ENCODE results near the gene PEAK3. TPM values are rescaled to one million over a fixed set of nuclear protein-coding genes. Genes with fewer than 3 reads are reported as not detected.

The PEAK3 gene
- total and polyA plus RNA-seq, 5 donors from 2014 or later = 0.10 to 0.32 (median 0.15) TPM; not detected in 1

DNA sequence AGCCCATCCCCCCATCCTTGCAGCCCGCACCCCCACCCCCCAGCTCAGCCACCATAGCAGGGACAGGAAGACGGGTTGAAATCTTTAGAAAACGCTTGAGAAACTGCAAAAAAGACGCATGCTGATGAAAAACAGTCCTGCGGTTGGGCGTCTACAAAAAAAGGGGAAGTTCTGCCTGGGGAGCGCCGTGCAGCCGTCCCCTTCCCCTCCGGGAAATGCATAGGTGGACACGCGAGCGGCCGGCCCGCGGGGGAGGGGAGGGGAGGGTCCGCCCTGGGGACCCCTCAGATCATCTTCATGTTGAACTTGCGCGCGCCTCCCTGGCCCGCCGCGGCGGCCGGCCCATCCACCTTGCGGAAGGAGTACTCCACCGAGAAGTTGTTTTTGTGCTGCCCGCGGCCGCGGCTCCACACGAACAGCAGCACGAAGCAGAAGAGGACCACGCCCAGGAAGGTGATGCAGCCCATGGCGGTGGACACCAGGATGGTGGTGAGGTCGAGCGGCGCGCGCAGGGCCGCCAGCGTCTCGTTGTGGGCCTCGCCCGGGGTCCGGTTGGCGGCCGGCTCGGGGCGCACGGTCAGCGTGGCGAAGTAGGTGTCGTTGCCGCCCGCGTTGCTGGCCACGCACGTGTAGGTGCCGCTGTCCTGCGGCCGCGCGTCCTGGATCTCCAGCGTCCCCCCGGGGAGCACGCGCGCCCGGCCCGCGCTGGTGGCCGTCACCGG, 7.9 kb upstream of the PEAK3 start:
- DNase-seq (peak; percentile 34 to 92 (median 69)), ATAC-seq (ENCODE audit: low read depth in 2 of 2) (peak; percentile 66 to 81)
- peak overlapping the region; percentile 63 for H3K27ac ChIP-seq (ENCODE audit: insufficient read depth, low read length, poor library complexity, severe bottlenecking)
- peaks cover 30% of the 10 kb centered on the region for H3K4me1 ChIP-seq (ENCODE audit: control insufficient read depth, insufficient read depth, low read length, poor library complexity, severe bottlenecking)
- peak overlapping the region; percentile 93 to 98 (median 98) for H3K27ac Mint-ChIP-seq
- H3K27me3 ChIP-seq (ENCODE audit: control insufficient read depth, insufficient read depth, low read length) = no peaks in the 10 kb centered on the region
- peaks cover 9% of the 10 kb centered on the region for H3K36me3 Mint-ChIP-seq
- peaks cover 0 to 1% (median 0%) of the 10 kb centered on the region in 7 donors for H3K9me3 Mint-ChIP-seq
- peaks cover 6 to 41% (median 21%) of the 10 kb centered on the region in 4 donors for H3K4me1 Mint-ChIP-seq
- H3K4me3 Mint-ChIP-seq = peak overlapping the region; percentile 89 to 99 (median 92)
- no peaks in the 10 kb centered on the region for H3K27me3 Mint-ChIP-seq
- H3K4me3 ChIP-seq (ENCODE audit: low read depth, low read length) = peak overlapping the region; percentile 37
- H3K9me3 ChIP-seq (ENCODE audit: control insufficient read depth in 2 of 2, low read length in 2 of 2) = no peaks in the 10 kb centered on the region
- H3K36me3 ChIP-seq (ENCODE audit: control insufficient read depth, insufficient read depth, low read length) = no peaks in the 10 kb centered on the region

GRCh38 chr19:2288818-2289713, 7.1 kb upstream of the PEAK3 start:
- peaks cover 0 to 1% (median 0%) of the 10 kb centered on the region in 7 donors for H3K9me3 Mint-ChIP-seq
- H3K36me3 ChIP-seq (ENCODE audit: control insufficient read depth, insufficient read depth, low read length) = no peaks in the 10 kb centered on the region
- peak; percentile 3 to 8 for ATAC-seq (ENCODE audit: low read depth in 2 of 2)
- peak overlapping the region; percentile 89 to 99 (median 92) for H3K4me3 Mint-ChIP-seq
- H3K4me1 ChIP-seq (ENCODE audit: control insufficient read depth, insufficient read depth, low read length, poor library complexity, severe bottlenecking) = peaks cover 30% of the 10 kb centered on the region
- H3K9me3 ChIP-seq (ENCODE audit: control insufficient read depth in 2 of 2, low read length in 2 of 2) = no peaks in the 10 kb centered on the region
- H3K27me3 Mint-ChIP-seq = no peaks in the 10 kb centered on the region
- no peaks in the 10 kb centered on the region for H3K27me3 ChIP-seq (ENCODE audit: control insufficient read depth, insufficient read depth, low read length)
- no peak for DNase-seq
- H3K4me1 Mint-ChIP-seq = peaks cover 6 to 40% (median 21%) of the 10 kb centered on the region in 4 donors
- H3K27ac ChIP-seq (ENCODE audit: insufficient read depth, low read length, poor library complexity, severe bottlenecking) = peak overlapping the region; percentile 63
- peaks cover 9% of the 10 kb centered on the region for H3K36me3 Mint-ChIP-seq
- peak overlapping the region; percentile 93 to 98 (median 98) for H3K27ac Mint-ChIP-seq
- peak overlapping the region; percentile 37 for H3K4me3 ChIP-seq (ENCODE audit: low read depth, low read length)

GRCh38 chr19:2288338-2288817, 6.4 kb upstream of the PEAK3 start:
- H3K9me3 Mint-ChIP-seq = peaks cover 0 to 1% (median 0%) of the 10 kb centered on the region in 7 donors
- Histone ChIP-seq H3K4me1 (ENCODE audit: control insufficient read depth, insufficient read depth, low read length, poor library complexity, severe bottlenecking) (peaks cover 30% of the 10 kb centered on the region), H3K4me3 (ENCODE audit: low read depth, low read length) (no peak overlapping the region), H3K27ac (ENCODE audit: insufficient read depth, low read length, poor library complexity, severe bottlenecking) (no peak overlapping the region), H3K27me3 (ENCODE audit: control insufficient read depth, insufficient read depth, low read length) (no peaks in the 10 kb centered on the region), H3K36me3 (ENCODE audit: control insufficient read depth, insufficient read depth, low read length) (no peaks in the 10 kb centered on the region), H3K9me3 (ENCODE audit: control insufficient read depth in 2 of 2, low read length in 2 of 2) (no peaks in the 10 kb centered on the region)
- H3K27me3 Mint-ChIP-seq = no peaks in the 10 kb centered on the region
- peaks cover 6 to 34% (median 19%) of the 10 kb centered on the region in 4 donors for H3K4me1 Mint-ChIP-seq
- ATAC-seq (ENCODE audit: low read depth in 2 of 2) (no peak), DNase-seq (no peak)
- peaks cover 5% of the 10 kb centered on the region for H3K36me3 Mint-ChIP-seq
- peak overlapping the region; percentile 93 to 98 (median 97) for H3K27ac Mint-ChIP-seq
- H3K4me3 Mint-ChIP-seq = peak overlapping the region in 3 of 4 donors; percentile 83 to 94 (median 89)

DNA sequence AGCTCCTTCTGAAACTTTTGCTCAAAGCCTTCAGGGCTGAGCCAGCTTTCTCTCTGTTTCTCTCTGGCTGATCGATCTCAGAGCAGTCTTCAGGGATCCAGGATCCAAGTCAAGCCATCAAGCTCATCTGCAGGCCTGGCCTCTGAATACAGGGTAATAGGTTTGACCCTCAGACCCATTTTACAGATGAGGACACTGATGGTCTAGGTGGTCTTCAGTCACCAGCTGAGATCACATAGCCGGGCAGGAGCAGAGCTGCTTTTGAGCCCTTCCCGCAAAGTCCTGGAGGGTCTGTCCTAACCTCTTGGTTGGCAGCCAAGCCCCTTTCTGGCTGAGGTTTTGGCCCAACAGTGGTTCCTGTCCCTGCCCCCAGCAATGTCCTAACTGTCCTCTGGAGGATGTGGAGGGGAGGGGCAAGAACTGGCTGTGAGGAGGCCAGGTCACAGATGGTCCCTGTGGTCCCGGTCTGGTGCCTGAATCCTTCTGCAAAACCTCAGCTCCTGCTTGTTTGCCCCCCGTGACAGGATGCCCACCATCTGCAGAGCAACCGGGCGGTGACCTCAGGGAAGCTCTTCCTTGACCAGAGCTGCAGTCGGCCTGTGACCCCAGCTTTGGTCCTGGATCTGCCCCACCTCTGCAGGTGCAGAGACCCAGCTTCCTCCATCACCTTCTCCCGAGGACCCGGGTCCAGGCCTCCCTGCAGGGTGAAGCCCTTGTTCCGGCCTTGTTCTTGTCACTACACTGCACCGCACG, 5.8 kb upstream of the PEAK3 start:
- Mint-ChIP-seq H3K4me3 (peak overlapping the region in 2 of 4 donors; percentile 27 to 94), H3K27me3 (no peaks in the 10 kb centered on the region), H3K9me3 (peaks cover 0 to 1% (median 0%) of the 10 kb centered on the region in 7 donors), H3K27ac (peak overlapping the region; percentile 60 to 93 (median 85)), H3K4me1 (peaks cover 6 to 34% (median 17%) of the 10 kb centered on the region in 4 donors), H3K36me3 (peaks cover 2% of the 10 kb centered on the region)
- DNase-seq (no peak), ATAC-seq (ENCODE audit: low read depth in 2 of 2) (no peak)
- H3K9me3 ChIP-seq (ENCODE audit: control insufficient read depth in 2 of 2, low read length in 2 of 2) = no peaks in the 10 kb centered on the region
- peaks cover 30% of the 10 kb centered on the region for H3K4me1 ChIP-seq (ENCODE audit: control insufficient read depth, insufficient read depth, low read length, poor library complexity, severe bottlenecking)
- H3K4me3 ChIP-seq (ENCODE audit: low read depth, low read length) = no peak overlapping the region
- H3K27me3 ChIP-seq (ENCODE audit: control insufficient read depth, insufficient read depth, low read length) = no peaks in the 10 kb centered on the region
- H3K36me3 ChIP-seq (ENCODE audit: control insufficient read depth, insufficient read depth, low read length) = no peaks in the 10 kb centered on the region
- H3K27ac ChIP-seq (ENCODE audit: insufficient read depth, low read length, poor library complexity, severe bottlenecking) = no peak overlapping the region

GRCh38 chr19:2286402-2287140, 4.6 kb upstream of the PEAK3 start:
- no peak overlapping the region for H3K4me3 Mint-ChIP-seq
- Histone ChIP-seq H3K27ac (ENCODE audit: insufficient read depth, low read length, poor library complexity, severe bottlenecking) (no peak overlapping the region), H3K9me3 (ENCODE audit: control insufficient read depth in 2 of 2, low read length in 2 of 2) (no peaks in the 10 kb centered on the region), H3K36me3 (ENCODE audit: control insufficient read depth, insufficient read depth, low read length) (no peaks in the 10 kb centered on the region), H3K4me3 (ENCODE audit: low read depth, low read length) (no peak overlapping the region), H3K27me3 (ENCODE audit: control insufficient read depth, insufficient read depth, low read length) (no peaks in the 10 kb centered on the region), H3K4me1 (ENCODE audit: control insufficient read depth, insufficient read depth, low read length, poor library complexity, severe bottlenecking) (peaks cover 38% of the 10 kb centered on the region)
- peaks cover 6 to 40% (median 16%) of the 10 kb centered on the region in 4 donors for H3K4me1 Mint-ChIP-seq
- ATAC-seq (ENCODE audit: low read depth in 2 of 2) (no peak), DNase-seq (no peak)
- H3K27ac Mint-ChIP-seq = peak overlapping the region in 1 of 3 donors; percentile 93
- H3K9me3 Mint-ChIP-seq = peaks cover 0 to 3% (median 0%) of the 10 kb centered on the region in 7 donors
- H3K36me3 Mint-ChIP-seq = no peaks in the 10 kb centered on the region
- no peaks in the 10 kb centered on the region for H3K27me3 Mint-ChIP-seq

- peak overlapping the region in 1 of 4 donors; percentile 7 for H3K4me3 Mint-ChIP-seq
- Histone ChIP-seq H3K9me3 (ENCODE audit: control insufficient read depth in 2 of 2, low read length in 2 of 2) (no peaks in the 10 kb centered on the region), H3K4me3 (ENCODE audit: low read depth, low read length) (no peak overlapping the region), H3K4me1 (ENCODE audit: control insufficient read depth, insufficient read depth, low read length, poor library complexity, severe bottlenecking) (peaks cover 21% of the 10 kb centered on the region), H3K27ac (ENCODE audit: insufficient read depth, low read length, poor library complexity, severe bottlenecking) (no peak overlapping the region), H3K27me3 (ENCODE audit: control insufficient read depth, insufficient read depth, low read length) (no peaks in the 10 kb centered on the region), H3K36me3 (ENCODE audit: control insufficient read depth, insufficient read depth, low read length) (no peaks in the 10 kb centered on the region)
- no peaks in the 10 kb centered on the region for H3K36me3 Mint-ChIP-seq
- H3K27me3 Mint-ChIP-seq = no peaks in the 10 kb centered on the region
- DNase-seq (no peak), ATAC-seq (ENCODE audit: low read depth in 2 of 2) (no peak)
- peaks cover 3 to 26% (median 8%) of the 10 kb centered on the region in 4 donors for H3K4me1 Mint-ChIP-seq
- no peak overlapping the region for H3K27ac Mint-ChIP-seq
- peaks cover 0 to 2% (median 0%) of the 10 kb centered on the region in 7 donors for H3K9me3 Mint-ChIP-seq
Observed at GRCh38 chr19:2283835-2284507, 2.0 kb upstream of the PEAK3 start.

Data from CD4-positive, CD25-positive, alpha-beta regulatory T cell (primary cell).